Measurements from ENCODE around the gene ARL4D. TPM values are rescaled to one million over a fixed set of nuclear protein-coding genes. Genes with fewer than 3 reads are reported as not detected.
A peak's percentile ranks its signal among the peaks of the same experiment; 100 is the strongest.

Gene ARL4D
- total RNA-seq (2022) (16.0 and 19.9 TPM in 2 replicates), Bru-seq, nascent RNA (percentile 73 among the genes with signal in this experiment), BruChase-seq, experiment 1, labeled RNA remaining after a 2-hour chase (percentile 79 among the genes with signal in this experiment), BruChase-seq, experiment 2, labeled RNA remaining after a 6-hour chase (percentile 61 among the genes with signal in this experiment)
- long read RNA-seq, transcript ARL4D-201 (2 exons, 1,612 nt) = major isoform, 82 of 87 reads
- long read RNA-seq, partial matches to known transcripts = 3 of 87 reads
- long read RNA-seq, other reads (novel, unspliced or antisense) = 2 of 87 reads

GRCh38 chr17:43398724-43399595 is at the start of gene ARL4D:
TSS of gene ARL4D (plus strand) at chr17:43398993. CDS start at chr17:43399733, 740 bp downstream.
- Histone ChIP-seq H3K9me3 (no peaks in the 10 kb centered on the region), H3K4me3 (ENCODE audit: low read depth, low read length) (peak within 1 kb of the TSS; percentile 93), H3K36me3 (ENCODE audit: control insufficient read depth, insufficient read depth, low read length) (0 out of 2 replicates have a peak, but pooled peaks cover 1% of the 10 kb centered on the region), H3K27me3 (replicated peaks; ENCODE audit: control insufficient read depth, insufficient read depth, low read length) (no peaks in the 10 kb centered on the region), H3K4me1 (peaks cover 14% of the 10 kb centered on the region; the same call in 1 of the 2 replicates)
- TF ChIP-seq CTCF (IDR thresholded peaks at IDR 0.05; ENCODE audit: insufficient read depth in 1 of 2, low read depth in 1 of 2, low read length in 1 of 2, severe bottlenecking in 1 of 2, unreplicated experiment in 1 of 2) = no peak
- intact Hi-C loops (cut with micrococcal nuclease; ENCODE audit: unreplicated experiment) = loop anchor here (1.0 to 2.0 kb wide), 2 partner anchors 32 to 84 kb away; partner anchors contain the start of gene DHX8
- peaks cover 28% of the 10 kb centered on the region for H3K36me3 Mint-ChIP-seq (ENCODE audit: insufficient read depth, unreplicated experiment)
- ChIA-PET POLR2A (interaction anchor here (0.5 to 2.0 kb wide), 19 partner anchors 8 to 470 kb away, joined by 3 to 34 read pairs (median 4); partner anchors contain the start of gene DHX8), CTCF (interaction anchor here (0.6 to 12.1 kb wide), 12 partner anchors 8 to 1140 kb away, joined by 3 to 211 read pairs (median 4); partner anchors contain the start of gene DHX8)
- H3K4me3 Mint-ChIP-seq (ENCODE audit: unreplicated experiment) = peak within 1 kb of the TSS; percentile 91
- H3K27ac Mint-ChIP-seq (ENCODE audit: unreplicated experiment) = peak within 1 kb of the TSS; percentile 92
- TSS peak; percentile 64 for BruUV-seq (replicated peaks)
- no peaks in the 10 kb centered on the region for H3K27me3 Mint-ChIP-seq (ENCODE audit: insufficient read depth, unreplicated experiment)
- peak; percentile 82 to 89 for DNase-seq
- peaks cover 12% of the 10 kb centered on the region for H3K4me1 Mint-ChIP-seq (ENCODE audit: low read depth, unreplicated experiment)
- H3K9me3 Mint-ChIP-seq (ENCODE audit: unreplicated experiment) = no peaks in the 10 kb centered on the region

- Mint-ChIP-seq H3K27me3 (ENCODE audit: insufficient read depth, unreplicated experiment) (no peaks in the 10 kb centered on the region), H3K36me3 (ENCODE audit: insufficient read depth, unreplicated experiment) (peaks cover 80% of the 10 kb centered on the region), H3K9me3 (ENCODE audit: unreplicated experiment) (peaks cover 33% of the 10 kb centered on the region), H3K4me3 (ENCODE audit: unreplicated experiment) (no peak overlapping the region), H3K27ac (ENCODE audit: unreplicated experiment) (peak overlapping the region; percentile 25), H3K4me1 (ENCODE audit: low read depth, unreplicated experiment) (peaks cover 14% of the 10 kb centered on the region)
- no peaks in the 10 kb centered on the region for H3K27me3 ChIP-seq (replicated peaks; ENCODE audit: control insufficient read depth, insufficient read depth, low read length)
- H3K36me3 ChIP-seq (ENCODE audit: control insufficient read depth, insufficient read depth, low read length) = peaks cover 6% of the 10 kb centered on the region
- POLR2A ChIA-PET = no interaction called here
- TF ChIP-seq CTCF (IDR thresholded peaks at IDR 0.05; ENCODE audit: insufficient read depth in 1 of 2, low read depth in 1 of 2, low read length in 1 of 2, severe bottlenecking in 1 of 2, unreplicated experiment in 1 of 2) = no peak
- H3K4me1 ChIP-seq = peaks cover 37% of the 10 kb centered on the region
- CTCF ChIA-PET = no interaction called here
- DNase-seq = no peak
- intact Hi-C loops (cut with micrococcal nuclease; ENCODE audit: unreplicated experiment) = no loop called here
- H3K4me3 ChIP-seq (ENCODE audit: low read depth, low read length) = no peak overlapping the region
- no TSS peak for BruUV-seq (replicated peaks)
- H3K9me3 ChIP-seq = peaks cover 37% of the 10 kb centered on the region
Observed at GRCh38 chr17:43349142-43349541, 49.7 kb upstream of the ARL4D start.

- intact Hi-C loops (cut with micrococcal nuclease; ENCODE audit: unreplicated experiment) = no loop called here
- H3K36me3 Mint-ChIP-seq (ENCODE audit: insufficient read depth, unreplicated experiment) = peaks cover 67% of the 10 kb centered on the region
- POLR2A ChIA-PET = interaction anchor here (0.6 kb wide), 1 partner anchor 17 kb away, joined by 3 read pairs; no protein-coding TSS in a partner anchor
Observed at GRCh38 chr17:43350888-43351361, 47.9 kb upstream of the ARL4D start.

More at GRCh38 chr17:43350888-43351361, 47.9 kb upstream of the ARL4D start:
- peaks cover 36% of the 10 kb centered on the region for H3K4me1 ChIP-seq
- no peak for TF ChIP-seq CTCF (IDR thresholded peaks at IDR 0.05; ENCODE audit: insufficient read depth in 1 of 2, low read depth in 1 of 2, low read length in 1 of 2, severe bottlenecking in 1 of 2, unreplicated experiment in 1 of 2)
- Mint-ChIP-seq H3K9me3 (ENCODE audit: unreplicated experiment) (peaks cover 33% of the 10 kb centered on the region), H3K27ac (ENCODE audit: unreplicated experiment) (peak overlapping the region; percentile 46), H3K4me3 (ENCODE audit: unreplicated experiment) (no peak overlapping the region), H3K27me3 (ENCODE audit: insufficient read depth, unreplicated experiment) (no peaks in the 10 kb centered on the region), H3K4me1 (ENCODE audit: low read depth, unreplicated experiment) (peaks cover 7% of the 10 kb centered on the region)
- no peaks in the 10 kb centered on the region for H3K27me3 ChIP-seq (replicated peaks; ENCODE audit: control insufficient read depth, insufficient read depth, low read length)
- BruUV-seq (replicated peaks) = no TSS peak
- H3K36me3 ChIP-seq (ENCODE audit: control insufficient read depth, insufficient read depth, low read length) = peaks cover 6% of the 10 kb centered on the region
- peaks cover 37% of the 10 kb centered on the region for H3K9me3 ChIP-seq
- peak; percentile 59 to 78 for DNase-seq
- no peak overlapping the region for H3K4me3 ChIP-seq (ENCODE audit: low read depth, low read length)
- CTCF ChIA-PET = no interaction called here

All from Caco-2 (cell line).